Measurements from ENCODE around the gene SPATA4.

DNA sequence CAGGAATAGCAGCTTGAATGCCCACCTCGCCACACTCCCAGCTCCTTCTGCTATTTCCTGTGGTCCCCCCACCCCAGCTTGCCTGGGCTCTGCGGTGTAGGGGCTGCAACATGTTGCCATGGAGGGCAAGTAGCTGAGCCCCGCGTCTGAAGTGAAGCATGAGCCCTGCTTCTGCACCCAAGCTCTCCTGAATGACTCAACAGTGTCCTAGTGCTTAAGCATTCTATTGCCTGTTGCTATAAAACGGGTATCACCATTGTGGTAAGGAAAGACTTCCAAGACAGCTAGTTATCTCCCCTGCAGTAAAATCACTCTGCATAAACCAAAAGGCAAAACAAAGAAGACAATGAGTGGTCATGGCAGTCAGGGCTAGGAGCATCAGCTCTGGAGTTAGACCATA is 31.4 kb upstream of the SPATA4 start:
- TF ChIP-seq, protein P1, sequence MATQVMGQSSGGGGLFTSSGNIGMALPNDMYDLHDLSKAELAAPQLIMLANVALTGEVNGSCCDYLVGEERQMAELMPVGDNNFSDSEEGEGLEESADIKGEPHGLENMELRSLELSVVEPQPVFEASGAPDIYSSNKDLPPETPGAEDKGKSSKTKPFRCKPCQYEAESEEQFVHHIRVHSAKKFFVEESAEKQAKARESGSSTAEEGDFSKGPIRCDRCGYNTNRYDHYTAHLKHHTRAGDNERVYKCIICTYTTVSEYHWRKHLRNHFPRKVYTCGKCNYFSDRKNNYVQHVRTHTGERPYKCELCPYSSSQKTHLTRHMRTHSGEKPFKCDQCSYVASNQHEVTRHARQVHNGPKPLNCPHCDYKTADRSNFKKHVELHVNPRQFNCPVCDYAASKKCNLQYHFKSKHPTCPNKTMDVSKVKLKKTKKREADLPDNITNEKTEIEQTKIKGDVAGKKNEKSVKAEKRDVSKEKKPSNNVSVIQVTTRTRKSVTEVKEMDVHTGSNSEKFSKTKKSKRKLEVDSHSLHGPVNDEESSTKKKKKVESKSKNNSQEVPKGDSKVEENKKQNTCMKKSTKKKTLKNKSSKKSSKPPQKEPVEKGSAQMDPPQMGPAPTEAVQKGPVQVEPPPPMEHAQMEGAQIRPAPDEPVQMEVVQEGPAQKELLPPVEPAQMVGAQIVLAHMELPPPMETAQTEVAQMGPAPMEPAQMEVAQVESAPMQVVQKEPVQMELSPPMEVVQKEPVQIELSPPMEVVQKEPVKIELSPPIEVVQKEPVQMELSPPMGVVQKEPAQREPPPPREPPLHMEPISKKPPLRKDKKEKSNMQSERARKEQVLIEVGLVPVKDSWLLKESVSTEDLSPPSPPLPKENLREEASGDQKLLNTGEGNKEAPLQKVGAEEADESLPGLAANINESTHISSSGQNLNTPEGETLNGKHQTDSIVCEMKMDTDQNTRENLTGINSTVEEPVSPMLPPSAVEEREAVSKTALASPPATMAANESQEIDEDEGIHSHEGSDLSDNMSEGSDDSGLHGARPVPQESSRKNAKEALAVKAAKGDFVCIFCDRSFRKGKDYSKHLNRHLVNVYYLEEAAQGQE (IDR thresholded peaks at IDR 0.05; ENCODE audit: insufficient replicate concordance, low read depth), result no peak
- no peak for TF ChIP-seq SPI1 (IDR thresholded peaks at IDR 0.05; ENCODE audit: borderline replicate concordance, low read depth)
- TF ChIP-seq, protein P2, sequence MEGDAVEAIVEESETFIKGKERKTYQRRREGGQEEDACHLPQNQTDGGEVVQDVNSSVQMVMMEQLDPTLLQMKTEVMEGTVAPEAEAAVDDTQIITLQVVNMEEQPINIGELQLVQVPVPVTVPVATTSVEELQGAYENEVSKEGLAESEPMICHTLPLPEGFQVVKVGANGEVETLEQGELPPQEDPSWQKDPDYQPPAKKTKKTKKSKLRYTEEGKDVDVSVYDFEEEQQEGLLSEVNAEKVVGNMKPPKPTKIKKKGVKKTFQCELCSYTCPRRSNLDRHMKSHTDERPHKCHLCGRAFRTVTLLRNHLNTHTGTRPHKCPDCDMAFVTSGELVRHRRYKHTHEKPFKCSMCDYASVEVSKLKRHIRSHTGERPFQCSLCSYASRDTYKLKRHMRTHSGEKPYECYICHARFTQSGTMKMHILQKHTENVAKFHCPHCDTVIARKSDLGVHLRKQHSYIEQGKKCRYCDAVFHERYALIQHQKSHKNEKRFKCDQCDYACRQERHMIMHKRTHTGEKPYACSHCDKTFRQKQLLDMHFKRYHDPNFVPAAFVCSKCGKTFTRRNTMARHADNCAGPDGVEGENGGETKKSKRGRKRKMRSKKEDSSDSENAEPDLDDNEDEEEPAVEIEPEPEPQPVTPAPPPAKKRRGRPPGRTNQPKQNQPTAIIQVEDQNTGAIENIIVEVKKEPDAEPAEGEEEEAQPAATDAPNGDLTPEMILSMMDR (IDR thresholded peaks at IDR 0.05; ENCODE audit: insufficient read depth, low read length), result no peak

Measured in HL-60 (cell line).